GM18511 (cell line): ENCODE results near the gene CHST8.

Experiments used
- ATAC-seq: cut with Tn5 transposase; IDR thresholded peaks from one replicate; pipeline ENCODE4 v1.9.1; 2021; ENCODE audit warnings: mild to moderate bottlenecking, moderate library complexity; ENCODE audit not compliant: unreplicated experiment

Gene CHST8

GRCh38 chr19:33780746-33781145 lies 159.0 kb downstream of the CHST8 start:
- no peak for ATAC-seq

GRCh38 chr19:33781415-33781935 lies 159.7 kb downstream of the CHST8 start:
- ATAC-seq, result no peak

GRCh38 chr19:33781996-33782395 lies 160.2 kb downstream of the CHST8 start:
- no peak for ATAC-seq

- ATAC-seq, result no peak
Measured at GRCh38 chr19:33784432-33784831, 162.7 kb downstream of the CHST8 start.

GRCh38 chr19:33785795-33786194 lies 164.0 kb downstream of the CHST8 start:
- no peak for ATAC-seq

GRCh38 chr19:33788676-33789075 lies 166.9 kb downstream of the CHST8 start:
- no peak for ATAC-seq

GRCh38 chr19:33789344-33789743 lies 167.6 kb downstream of the CHST8 start:
- no peak for ATAC-seq

GRCh38 chr19:33794683-33795369 lies 173.1 kb downstream of the CHST8 start:
- no peak for ATAC-seq

- peak; percentile 60 for ATAC-seq
Measured at GRCh38 chr19:33795370-33796163, 173.8 kb downstream of the CHST8 start.

- ATAC-seq, result peak; percentile 22
Measured at GRCh38 chr19:33796164-33796875, 174.6 kb downstream of the CHST8 start, which contains the start of gene KCTD15. KCTD15 (plus strand) TSS chr19:33796870; CDS start chr19:33800455, 3,585 bp downstream.

- no peak for ATAC-seq
Measured at GRCh38 chr19:33797802-33798671, 176.3 kb downstream of the CHST8 start.

GRCh38 chr19:33798681-33799111 lies 176.9 kb downstream of the CHST8 start:
- no peak for ATAC-seq

- no peak for ATAC-seq
Measured at GRCh38 chr19:33799476-33799875, 177.7 kb downstream of the CHST8 start.

GRCh38 chr19:33800012-33800680 lies 178.4 kb downstream of the CHST8 start:
- ATAC-seq, result no peak

GRCh38 chr19:33801411-33801810 lies 179.7 kb downstream of the CHST8 start:
- ATAC-seq, result no peak

- ATAC-seq, result no peak
Measured at GRCh38 chr19:33802001-33802400, 180.2 kb downstream of the CHST8 start.

GRCh38 chr19:33802801-33803200 lies 181.0 kb downstream of the CHST8 start:
- no peak for ATAC-seq

- ATAC-seq, result no peak
Measured at GRCh38 chr19:33803383-33803782, 181.6 kb downstream of the CHST8 start.

GRCh38 chr19:33804021-33804799 lies 182.5 kb downstream of the CHST8 start:
- ATAC-seq, result no peak
